Epithelial cell of esophagus (primary cell): Measurements from ENCODE around the gene ANAPC13.
A peak's percentile ranks its signal among the peaks of the same experiment; 100 is the strongest.

ENCODE experiments used
- DNase-seq: peaks from one replicate; pipeline ENCODE4 v3.0.0; 2010; ENCODE audit warnings: low read depth
- H3K4me3 ChIP-seq: 2 replicates; pipeline ENCODE4 v1.5.1; 2011; ENCODE audit warnings: mild to moderate bottlenecking, low read length, control low read depth
- TF ChIP-seq, protein P1 (sequence below): IDR thresholded peaks from 2 replicates; pipeline ENCODE4 v1.5.1; 2011; ENCODE audit warnings: low read depth, mild to moderate bottlenecking, low read length, control low read depth, inconsistent platforms; ENCODE audit not compliant: insufficient read depth; ENCODE audit errors: missing control alignments

ANAPC13 gene

DNA sequence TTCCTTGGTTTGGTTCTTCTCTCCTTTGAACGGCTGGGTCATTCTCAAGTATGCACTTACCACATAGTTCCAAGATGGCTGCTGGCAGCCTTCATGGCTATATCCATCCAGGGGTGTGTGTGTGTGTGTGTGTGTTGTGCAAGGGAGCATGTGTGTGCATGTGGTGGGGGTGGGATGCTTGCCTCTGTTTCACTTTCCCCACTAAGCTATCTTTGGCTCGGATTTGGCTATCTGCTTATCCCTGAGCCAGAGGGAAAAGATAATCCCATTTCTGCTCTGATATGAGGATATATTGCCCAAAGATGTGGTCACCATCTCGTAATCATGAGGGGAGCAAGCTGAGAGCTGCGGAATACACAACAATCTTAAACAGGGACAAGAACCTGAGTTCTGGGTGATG lies 26.2 kb downstream of the ANAPC13 start:
- no peak overlapping the region for H3K4me3 ChIP-seq
- no peak for DNase-seq
- TF ChIP-seq, protein P1, sequence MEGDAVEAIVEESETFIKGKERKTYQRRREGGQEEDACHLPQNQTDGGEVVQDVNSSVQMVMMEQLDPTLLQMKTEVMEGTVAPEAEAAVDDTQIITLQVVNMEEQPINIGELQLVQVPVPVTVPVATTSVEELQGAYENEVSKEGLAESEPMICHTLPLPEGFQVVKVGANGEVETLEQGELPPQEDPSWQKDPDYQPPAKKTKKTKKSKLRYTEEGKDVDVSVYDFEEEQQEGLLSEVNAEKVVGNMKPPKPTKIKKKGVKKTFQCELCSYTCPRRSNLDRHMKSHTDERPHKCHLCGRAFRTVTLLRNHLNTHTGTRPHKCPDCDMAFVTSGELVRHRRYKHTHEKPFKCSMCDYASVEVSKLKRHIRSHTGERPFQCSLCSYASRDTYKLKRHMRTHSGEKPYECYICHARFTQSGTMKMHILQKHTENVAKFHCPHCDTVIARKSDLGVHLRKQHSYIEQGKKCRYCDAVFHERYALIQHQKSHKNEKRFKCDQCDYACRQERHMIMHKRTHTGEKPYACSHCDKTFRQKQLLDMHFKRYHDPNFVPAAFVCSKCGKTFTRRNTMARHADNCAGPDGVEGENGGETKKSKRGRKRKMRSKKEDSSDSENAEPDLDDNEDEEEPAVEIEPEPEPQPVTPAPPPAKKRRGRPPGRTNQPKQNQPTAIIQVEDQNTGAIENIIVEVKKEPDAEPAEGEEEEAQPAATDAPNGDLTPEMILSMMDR = no peak

DNA sequence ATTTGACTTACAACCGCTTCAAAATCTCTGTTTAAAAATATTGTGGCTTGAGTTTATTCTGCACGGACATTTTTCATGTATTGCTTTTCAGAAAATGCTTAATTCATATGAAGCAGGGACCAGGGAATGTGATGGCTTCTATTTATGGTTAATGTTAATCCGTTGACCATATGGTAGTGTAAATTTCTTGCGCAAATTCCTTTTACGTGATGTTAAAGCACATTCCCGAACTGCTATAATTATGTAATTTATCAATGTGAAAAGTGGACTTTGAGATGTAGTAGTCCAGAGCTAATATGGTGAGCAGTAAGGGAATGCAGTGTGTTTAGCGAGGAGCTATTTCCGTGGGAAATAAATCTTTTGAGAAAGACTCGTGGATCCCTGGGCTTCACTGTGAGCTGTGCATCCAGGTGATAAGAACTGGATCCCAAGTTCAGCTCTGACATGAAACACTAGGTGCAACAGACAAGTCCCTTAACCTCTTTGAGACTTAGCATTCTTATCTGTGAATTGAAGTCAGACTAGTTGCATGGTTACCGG lies 27.3 kb downstream of the ANAPC13 start:
- TF ChIP-seq, protein P1 = no peak
- DNase-seq = no peak
- H3K4me3 ChIP-seq = no peak overlapping the region

DNA sequence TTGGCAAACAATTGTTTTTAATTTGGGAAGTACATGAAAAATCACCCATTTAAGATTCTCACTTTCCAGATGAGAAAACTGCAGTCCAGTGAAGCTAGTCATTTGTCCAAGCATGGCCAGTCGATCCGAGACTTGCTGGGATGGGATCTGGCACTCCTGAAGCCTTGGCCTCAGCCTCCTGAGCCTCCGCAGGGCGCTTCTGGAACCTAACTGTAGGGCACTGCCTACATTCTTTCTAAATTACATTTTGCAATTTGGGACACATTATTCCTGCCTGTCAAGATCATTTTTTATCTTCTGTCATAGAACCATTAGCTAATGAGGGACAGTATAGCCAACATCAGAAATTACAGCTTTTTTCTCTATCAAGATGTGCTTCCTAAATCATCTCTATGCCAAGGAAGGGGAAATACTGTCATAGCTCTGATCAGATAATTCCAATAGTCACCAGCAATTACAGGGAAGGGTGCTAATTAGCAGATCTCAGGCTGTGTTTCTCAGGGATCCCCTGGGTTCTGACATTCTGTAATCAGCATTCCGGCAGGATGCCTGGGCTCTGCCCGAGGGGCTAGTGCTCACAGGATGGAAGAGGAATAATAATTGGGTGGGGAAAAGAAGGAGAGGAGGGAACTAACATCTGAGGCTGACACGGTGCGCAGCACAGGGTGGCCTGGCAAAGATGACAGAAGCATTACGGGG lies 28.3 kb downstream of the ANAPC13 start:
- no peak overlapping the region for H3K4me3 ChIP-seq
- no peak for DNase-seq
- TF ChIP-seq, protein P1 = no peak

DNA sequence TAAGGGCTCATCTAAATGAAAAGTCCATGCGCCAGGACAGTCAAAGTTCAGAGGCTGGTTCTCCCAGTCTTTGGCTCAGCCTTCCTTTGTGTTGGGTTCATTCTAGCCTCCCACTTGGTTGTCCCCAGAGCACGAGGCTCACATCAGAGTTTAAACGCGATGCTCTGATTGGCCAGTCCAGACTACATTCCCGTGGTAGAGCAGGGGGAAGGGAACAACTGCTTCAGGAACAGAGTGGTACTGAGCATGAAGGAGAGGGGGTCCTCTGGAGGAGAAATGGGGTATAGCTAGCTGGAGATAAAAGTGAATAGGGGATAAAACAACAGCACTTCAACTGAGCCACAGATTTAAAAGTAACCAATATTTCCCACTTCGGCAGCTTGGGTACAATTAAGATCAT lies 32.2 kb downstream of the ANAPC13 start:
- TF ChIP-seq, protein P1 = peak; percentile 20
- H3K4me3 ChIP-seq = no peak overlapping the region
- no peak for DNase-seq

DNA sequence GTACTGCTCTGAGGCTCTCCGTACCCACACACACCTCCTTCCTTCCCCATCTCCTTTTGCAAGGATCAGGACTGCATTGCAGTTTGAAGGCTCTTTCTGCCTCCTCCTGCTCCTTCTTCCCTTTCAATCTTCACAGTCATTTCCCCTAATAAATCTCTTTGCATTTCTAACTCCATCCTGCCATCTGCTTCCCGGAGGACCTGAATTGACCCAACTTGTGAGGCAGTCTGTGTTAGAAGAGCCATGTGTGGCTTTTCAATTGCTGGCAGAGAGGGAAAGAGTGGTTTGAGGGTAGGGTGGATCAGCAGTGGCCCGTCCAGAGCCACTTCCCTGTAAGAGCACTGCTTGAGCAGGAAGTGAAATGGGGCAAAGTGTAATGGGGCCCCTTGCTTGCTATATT lies 35.8 kb downstream of the ANAPC13 start:
- TF ChIP-seq, protein P1 = no peak
- no peak for DNase-seq
- no peak overlapping the region for H3K4me3 ChIP-seq

DNA sequence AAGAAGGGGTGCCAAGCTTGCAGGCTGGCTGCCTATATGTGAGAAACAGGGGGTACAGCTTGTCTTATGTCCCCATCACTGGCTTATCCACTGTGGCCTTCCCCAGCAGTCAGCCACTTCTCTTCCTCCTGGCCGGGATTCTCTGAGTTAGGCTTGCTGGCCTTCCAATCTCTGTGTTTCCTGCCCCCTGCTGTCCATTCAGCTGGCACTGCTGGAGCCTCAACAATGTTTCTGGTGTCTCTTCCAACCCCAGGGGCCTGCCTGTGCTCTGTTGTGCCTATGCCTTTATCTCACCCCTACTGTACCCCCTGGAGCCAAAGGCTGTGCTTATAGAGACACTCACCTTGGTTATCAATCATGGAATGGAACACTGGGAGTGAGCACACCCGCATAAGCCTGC lies 36.5 kb downstream of the ANAPC13 start:
- DNase-seq = peak; percentile 76
- TF ChIP-seq, protein P1 = peak; percentile 58
- H3K4me3 ChIP-seq = no peak overlapping the region

DNA sequence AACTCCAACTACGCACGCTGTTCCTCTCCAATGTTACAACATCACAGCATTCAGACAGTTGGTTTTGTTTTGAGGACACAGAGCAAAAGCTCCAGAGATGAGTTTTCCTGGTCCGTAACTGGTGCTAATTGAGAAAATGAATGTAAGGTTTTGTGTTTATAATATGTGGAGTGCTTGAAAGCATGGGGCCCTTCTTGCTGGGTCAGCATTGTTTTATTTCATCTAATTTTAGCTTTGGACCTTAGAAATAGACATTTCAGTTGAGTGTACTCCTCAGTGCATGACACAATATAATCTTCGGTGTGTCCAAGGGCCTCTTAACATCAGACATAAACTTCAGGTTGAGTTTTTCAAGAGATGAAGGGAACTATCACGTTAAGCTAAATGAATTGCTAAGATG lies 37.1 kb downstream of the ANAPC13 start:
- no peak overlapping the region for H3K4me3 ChIP-seq
- no peak for DNase-seq
- TF ChIP-seq, protein P1 = no peak
